Loucy (cell line): ENCODE data around the gene MYBPC2.

ENCODE experiments used
- H2AFZ ChIP-seq: fragments of 200-600 bp; sonication (generic); 2 replicates; pipeline ENCODE4 v1.6.0; 2016; ENCODE audit warnings: antibody characterized with exemption, mild to moderate bottlenecking, low read length, moderate library complexity
- H3F3A ChIP-seq: fragments of 200-600 bp; 2 replicates; pipeline ENCODE4 v1.6.0; 2016; ENCODE audit warnings: antibody characterized with exemption, low read depth, mild to moderate bottlenecking
- H3K27me3 ChIP-seq: fragments of 200-600 bp; sonication (generic); 2 replicates; pipeline ENCODE4 v1.6.1; 2014; ENCODE audit warnings: low read length, mild to moderate bottlenecking; ENCODE audit not compliant: insufficient read depth, poor library complexity, severe bottlenecking
- H3K36me3 ChIP-seq: fragments of 200-600 bp; sonication (generic); 2 replicates; pipeline ENCODE4 v1.6.1; 2016; ENCODE audit warnings: low read length; ENCODE audit not compliant: insufficient read depth
- H3K4me1 ChIP-seq: fragments of 200-600 bp; sonication (generic); 2 replicates; pipeline ENCODE4 v1.5.1; 2014; ENCODE audit warnings: low read length, mild to moderate bottlenecking; ENCODE audit not compliant: insufficient read depth, poor library complexity, severe bottlenecking
- H3K4me2 ChIP-seq: fragments of 200-600 bp; sonication (generic); 2 replicates; pipeline ENCODE4 v1.6.0; 2014; ENCODE audit warnings: antibody characterized with exemption, low read length, low read depth, mild to moderate bottlenecking; ENCODE audit not compliant: poor library complexity, severe bottlenecking
- H3K4me3 ChIP-seq: fragments of 200-600 bp; sonication (generic); 2 replicates; pipeline ENCODE4 v1.5.1; 2014; ENCODE audit warnings: low read length, mild to moderate bottlenecking, mixed read lengths; ENCODE audit not compliant: poor library complexity, severe bottlenecking
- H3K79me2 ChIP-seq: fragments of 200-600 bp; sonication (generic); 2 replicates; pipeline ENCODE4 v1.6.1; 2014; ENCODE audit warnings: low read length; ENCODE audit not compliant: insufficient read depth
- H3K9ac ChIP-seq: fragments of 200-600 bp; sonication (generic); 2 replicates; pipeline ENCODE4 v1.6.0; 2014; ENCODE audit warnings: mild to moderate bottlenecking, low read depth, low read length, moderate library complexity; ENCODE audit not compliant: poor library complexity, severe bottlenecking
- H3K9me2 ChIP-seq: fragments of 200-600 bp; sonication (generic); replicated peaks from 2 replicates; pipeline ENCODE4 v1.6.1; 2016; ENCODE audit warnings: low read depth, low read length, mixed read lengths
- H3K9me3 ChIP-seq: fragments of 200-600 bp; sonication (generic); 2 replicates; pipeline ENCODE4 v1.6.1; 2014; ENCODE audit warnings: mild to moderate bottlenecking, antibody characterized with exemption, low read length, low read depth; ENCODE audit not compliant: insufficient read depth
- H4K20me1 ChIP-seq: fragments of 200-600 bp; sonication (generic); 2 replicates; pipeline ENCODE4 v1.6.0; 2014; ENCODE audit warnings: antibody characterized with exemption, low read length, mild to moderate bottlenecking; ENCODE audit not compliant: insufficient read depth, poor library complexity, severe bottlenecking
- EZH2phosphoT487 ChIP-seq: fragments of 200-600 bp; IDR thresholded peaks from 2 replicates; pipeline ENCODE4 v1.6.1; 2018; ENCODE audit warnings: antibody characterized with exemption, mild to moderate bottlenecking, moderate library complexity, borderline replicate concordance
- TF ChIP-seq, protein P1 (sequence below): fragments of 200-600 bp; sonication (generic); conservative IDR thresholded peaks from 2 replicates; pipeline ENCODE4 v1.5.1; 2014; ENCODE audit warnings: mild to moderate bottlenecking, antibody characterized with exemption, low read length

Gene MYBPC2

GRCh38 chr19:50460161-50460765 is 27.6 kb downstream of the MYBPC2 start:
- H3K4me1 ChIP-seq = no peaks in the 10 kb centered on the region
- TF ChIP-seq EZH2phosphoT487 = no peak
- TF ChIP-seq, protein P1, sequence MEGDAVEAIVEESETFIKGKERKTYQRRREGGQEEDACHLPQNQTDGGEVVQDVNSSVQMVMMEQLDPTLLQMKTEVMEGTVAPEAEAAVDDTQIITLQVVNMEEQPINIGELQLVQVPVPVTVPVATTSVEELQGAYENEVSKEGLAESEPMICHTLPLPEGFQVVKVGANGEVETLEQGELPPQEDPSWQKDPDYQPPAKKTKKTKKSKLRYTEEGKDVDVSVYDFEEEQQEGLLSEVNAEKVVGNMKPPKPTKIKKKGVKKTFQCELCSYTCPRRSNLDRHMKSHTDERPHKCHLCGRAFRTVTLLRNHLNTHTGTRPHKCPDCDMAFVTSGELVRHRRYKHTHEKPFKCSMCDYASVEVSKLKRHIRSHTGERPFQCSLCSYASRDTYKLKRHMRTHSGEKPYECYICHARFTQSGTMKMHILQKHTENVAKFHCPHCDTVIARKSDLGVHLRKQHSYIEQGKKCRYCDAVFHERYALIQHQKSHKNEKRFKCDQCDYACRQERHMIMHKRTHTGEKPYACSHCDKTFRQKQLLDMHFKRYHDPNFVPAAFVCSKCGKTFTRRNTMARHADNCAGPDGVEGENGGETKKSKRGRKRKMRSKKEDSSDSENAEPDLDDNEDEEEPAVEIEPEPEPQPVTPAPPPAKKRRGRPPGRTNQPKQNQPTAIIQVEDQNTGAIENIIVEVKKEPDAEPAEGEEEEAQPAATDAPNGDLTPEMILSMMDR = no peak

DNA sequence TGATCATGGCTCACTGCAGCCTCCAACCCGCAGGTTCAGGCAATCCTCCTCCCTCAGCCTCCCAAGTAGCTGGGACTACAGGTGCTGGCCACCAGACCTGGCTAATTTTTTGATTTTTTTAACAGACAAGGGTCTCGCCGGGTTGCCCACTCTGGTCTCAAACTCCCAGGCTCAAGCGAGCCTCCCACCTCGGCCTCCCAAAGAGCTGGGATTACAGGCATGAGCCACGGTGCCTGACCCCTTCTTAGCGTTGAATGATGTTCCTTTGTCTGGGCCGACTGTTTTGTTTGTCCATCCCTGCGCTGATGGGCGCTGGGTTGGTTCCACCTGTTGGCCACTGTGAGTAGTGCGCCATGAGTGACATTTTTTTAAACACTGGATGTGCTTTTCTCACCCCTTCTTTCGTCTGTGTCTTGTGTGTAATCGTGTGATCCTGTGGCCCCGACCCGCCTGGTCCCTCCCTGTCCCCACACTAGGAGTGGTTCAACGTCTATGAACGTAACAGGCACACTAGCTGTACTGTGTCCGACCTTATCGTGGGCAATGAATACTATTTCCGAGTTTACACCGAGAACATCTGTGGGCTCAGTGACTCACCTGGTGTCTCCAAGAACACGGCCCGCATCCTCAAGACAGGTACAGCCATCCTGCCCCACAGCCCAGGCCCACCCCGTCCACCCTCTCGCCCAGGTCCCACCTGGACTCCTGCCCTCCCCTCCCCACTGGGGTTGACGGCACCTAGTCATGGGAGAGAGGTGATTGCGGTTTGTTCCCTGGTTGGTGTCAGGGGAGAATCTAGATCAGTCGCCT is 28.6 kb downstream of the MYBPC2 start:
- H3K4me3 ChIP-seq = no peak overlapping the region
- no peaks in the 10 kb centered on the region for H3K36me3 ChIP-seq
- H3K9ac ChIP-seq = no peak overlapping the region
- no peaks in the 10 kb centered on the region for H3K9me3 ChIP-seq
- no peak for TF ChIP-seq EZH2phosphoT487
- TF ChIP-seq, protein P1 = peak; percentile 82
- H3K4me2 ChIP-seq = no peak overlapping the region
- no peaks in the 10 kb centered on the region for H3K27me3 ChIP-seq
- no peaks in the 10 kb centered on the region for H3K79me2 ChIP-seq
- no peaks in the 10 kb centered on the region for H4K20me1 ChIP-seq
- H3K9me2 ChIP-seq = no peaks in the 10 kb centered on the region
- H2AFZ ChIP-seq = peak overlapping the region; percentile 89
- H3K4me1 ChIP-seq = no peaks in the 10 kb centered on the region
- H3F3A ChIP-seq = no peaks in the 10 kb centered on the region

More at GRCh38 chr19:50460161-50460765, 27.6 kb downstream of the MYBPC2 start:
- no peak overlapping the region for H3K9ac ChIP-seq
- H3K4me3 ChIP-seq = no peak overlapping the region
- H3K9me3 ChIP-seq = no peaks in the 10 kb centered on the region
- H3K27me3 ChIP-seq = no peaks in the 10 kb centered on the region
- H3K4me2 ChIP-seq = no peak overlapping the region
- no peaks in the 10 kb centered on the region for H4K20me1 ChIP-seq
- H3K79me2 ChIP-seq = no peaks in the 10 kb centered on the region
- no peaks in the 10 kb centered on the region for H3K9me2 ChIP-seq
- H2AFZ ChIP-seq = peak overlapping the region; percentile 89; the same call in 1 of the 2 replicates
- no peaks in the 10 kb centered on the region for H3K36me3 ChIP-seq
- H3F3A ChIP-seq = no peaks in the 10 kb centered on the region

GRCh38 chr19:50462970-50463369 is 30.3 kb downstream of the MYBPC2 start:
- Histone ChIP-seq H3K4me1 (no peaks in the 10 kb centered on the region), H3K27me3 (no peaks in the 10 kb centered on the region), H3K9me3 (no peaks in the 10 kb centered on the region), H3F3A (no peaks in the 10 kb centered on the region), H3K9me2 (no peaks in the 10 kb centered on the region), H3K4me3 (no peak overlapping the region), H3K36me3 (no peaks in the 10 kb centered on the region), H3K79me2 (no peaks in the 10 kb centered on the region), H3K9ac (no peak overlapping the region), H2AFZ (no peak overlapping the region), H4K20me1 (no peaks in the 10 kb centered on the region), H3K4me2 (no peak overlapping the region)
- TF ChIP-seq, protein P1 = no peak
- no peak for TF ChIP-seq EZH2phosphoT487
